K562 (cell line): ENCODE data around the gene IFNGR1. TPM values are rescaled to one million over a fixed set of nuclear protein-coding genes. Genes with fewer than 3 reads are reported as not detected.

Source experiments
- CEBPB ChIP-seq: fragments of 450-650 bp; IDR thresholded peaks from 2 replicates; pipeline ENCODE4 v1.6.1; 2016; ENCODE audit warnings: missing genetic modification characterization, missing compliant biosample characterization
- EHMT2 ChIP-seq: fragments of 450-650 bp; IDR thresholded peaks from 2 replicates; pipeline ENCODE4 v1.6.1; 2018; ENCODE audit warnings: antibody characterized with exemption
- FOXM1 ChIP-seq, 2 experiments: fragments of 450-650 bp in 1 of 2; sonication (generic) in 1 of 2; formaldehyde crosslinking in 1 of 2; IDR thresholded peaks; 2 replicates each; pipeline versions ENCODE4 v1.6.1 to v1.9.0; 2017 to 2022; ENCODE audit warnings: low read depth in 2 of 2, mild to moderate bottlenecking in 2 of 2, missing genetic modification reagents in 1 of 2, moderate library complexity in 1 of 2
- GABPB1 ChIP-seq: sonication (generic); formaldehyde crosslinking; IDR thresholded peaks from 2 replicates; pipeline ENCODE4 v1.8.0; 2022; ENCODE audit warnings: mild to moderate bottlenecking, missing genetic modification reagents
- GATA2 ChIP-seq: sonication (generic); formaldehyde crosslinking; IDR thresholded peaks from 2 replicates; pipeline ENCODE4 v1.4.0; 2020; ENCODE audit warnings: mild to moderate bottlenecking, missing genetic modification reagents
- HSF4 ChIP-seq: fragments of 250-450 bp; sonication (Bioruptor Pico); IDR thresholded peaks from 2 replicates; pipeline ENCODE4 v2.1.2; 2022; ENCODE audit warnings: mild to moderate bottlenecking, moderate library complexity, borderline replicate concordance
- JUND ChIP-seq, 2 experiments: IDR thresholded peaks; 2 replicates in 1 of 2; 3 replicates in 1 of 2; pipeline ENCODE4 v1.6.1; 2011; ENCODE audit warnings: borderline replicate concordance in 2 of 2, low read depth in 2 of 2, low read length in 2 of 2, improper control_type of control experiment in 1 of 2, missing biosample characterization in 1 of 2, missing genetic modification characterization in 1 of 2, missing genetic modification reagents in 1 of 2
- MAX ChIP-seq: sonication (generic); formaldehyde crosslinking; IDR thresholded peaks from 2 replicates; pipeline ENCODE4 v1.9.0; 2022; ENCODE audit warnings: mild to moderate bottlenecking, missing genetic modification reagents
- MYBL2 ChIP-seq, 2 experiments: fragments of 450-650 bp in 1 of 2; sonication (generic) in 1 of 2; formaldehyde crosslinking in 1 of 2; IDR thresholded peaks; 2 replicates each; pipeline versions ENCODE4 v1.6.1 to v1.8.1; 2017 to 2022; ENCODE audit warnings: borderline replicate concordance in 1 of 2, inconsistent platforms in 1 of 2, low read depth in 1 of 2, mild to moderate bottlenecking in 1 of 2, missing genetic modification reagents in 1 of 2, moderate library complexity in 1 of 2
- NFXL1 ChIP-seq: fragments of 450-650 bp; formaldehyde crosslinking; IDR thresholded peaks from 2 replicates; pipeline ENCODE4 v1.4.0; 2021; ENCODE audit warnings: mild to moderate bottlenecking
- PBX2 ChIP-seq, 2 experiments: IDR thresholded peaks in 1 of 2; conservative IDR thresholded peaks in 1 of 2; 2 replicates each; pipeline ENCODE4 v1.6.1; 2016; ENCODE audit warnings: low read depth in 2 of 2, mild to moderate bottlenecking in 1 of 2, missing compliant biosample characterization in 1 of 2, missing genetic modification characterization in 1 of 2, moderate library complexity in 1 of 2
- RAD51 ChIP-seq: fragments of 450-650 bp; IDR thresholded peaks from 2 replicates; pipeline ENCODE4 v1.7.1; 2016; ENCODE audit warnings: low read depth, mild to moderate bottlenecking, borderline replicate concordance
- SMARCA5 ChIP-seq: fragments of 450-650 bp; IDR thresholded peaks from 2 replicates; pipeline ENCODE4 v1.6.1; 2016
- SPI1 ChIP-seq: IDR thresholded peaks from 2 replicates; pipeline ENCODE4 v1.6.1; 2011; ENCODE audit warnings: low read depth, low read length, control low read depth, borderline replicate concordance
- ZBTB26 ChIP-seq: fragments of 450-650 bp; formaldehyde crosslinking; IDR thresholded peaks from 2 replicates; pipeline ENCODE4 v1.4.0; 2022; ENCODE audit warnings: missing genetic modification characterization
- ZBTB34 ChIP-seq: fragments of 250-450 bp; sonication (Bioruptor Pico); IDR thresholded peaks from 2 replicates; pipeline ENCODE4 v1.8.0; 2021; ENCODE audit warnings: mild to moderate bottlenecking, moderate library complexity
- ZNF175 ChIP-seq: fragments of 200-800 bp; sonication (Bioruptor generic); IDR thresholded peaks from 2 replicates; pipeline ENCODE4 v1.6.1; 2016; ENCODE audit warnings: low read depth, mild to moderate bottlenecking, missing genetic modification characterization, missing compliant biosample characterization
- ZNF511 ChIP-seq: sonication (generic); formaldehyde crosslinking; IDR thresholded peaks from 2 replicates; pipeline ENCODE4 v1.8.0; 2022; ENCODE audit warnings: mild to moderate bottlenecking, missing genetic modification reagents
- ZNF644 ChIP-seq: fragments of 200-800 bp; sonication (Bioruptor generic); IDR thresholded peaks from 2 replicates; pipeline ENCODE4 v1.6.1; 2016; ENCODE audit warnings: low read depth, missing genetic modification characterization, missing compliant biosample characterization
- polyA plus RNA-seq, 8 experiments: library from polyadenylated mRNA; depleted of rRNA in 4 of 8; stranded (reverse) in 5 of 8; unstranded in 3 of 8; fragments of >200 nt; fragmentation: Nextera tagmentation in 2 of 8; fragmentation: Illumina TruSeq in 1 of 8; extraction: Ambion mirVana in 2 of 8; extraction: Trizol in 1 of 8; gene quantifications; 2 replicates each; pipeline versions ENCODE4 v1.2.1 to v1.2.3, GENCODE V29; 2011 to 2014; ENCODE audit warnings: inconsistent platforms in 1 of 8, missing spikeins in 1 of 8
- total RNA-seq, 7 experiments: library from RNA; depleted of rRNA in 6 of 7; stranded (reverse); fragments of >200 nt in 6 of 7; fragmentation: Illumina TruSeq in 2 of 7; extraction: Trizol in 2 of 7; gene quantifications; 2 replicates each; pipeline versions ENCODE4 v1.2.1 to v1.2.3, GENCODE V29; 2011 to 2021; ENCODE audit warnings: low replicate concordance in 1 of 7

Gene IFNGR1
- total and polyA plus RNA-seq, 9 of the 15 experiments (the other 6 are each of a cell fraction or from before 2014, with no cell fraction given) = 14.7 to 47.0 (median 26.7) TPM

- TF ChIP-seq ZBTB34 (CRISPR knock-in tag) (no peak), RAD51 (no peak), EHMT2 (peak; percentile 86), GABPB1 (CRISPR knock-in tag) (peak; percentile 39; the same call in 1 of the 2 replicates), ZBTB26 (CRISPR knock-in tag) (peak; percentile 38; the same call in 1 of the 2 replicates), GATA2 (CRISPR knock-in tag) (peak; percentile 69), ZNF511 (CRISPR knock-in tag) (no peak), JUND (IDR thresholded peaks at IDR 0.05; ENCODE audit: borderline replicate concordance, low read depth, low read length) (peak; percentile 71), JUND (tag; IDR thresholded peaks at IDR 0.05; ENCODE audit: borderline replicate concordance, low read depth, low read length) (peak; percentile 75; the same call in 1 of the 3 replicates), FOXM1 (IDR thresholded peaks at IDR 0.05; ENCODE audit: low read depth) (peak; percentile 27; the same call in 1 of the 2 replicates), FOXM1 (CRISPR knock-in tag; IDR thresholded peaks at IDR 0.05; ENCODE audit: low read depth) (no peak), ZNF175 (peak; percentile 77; the same call in 1 of the 2 replicates), ZNF644 (tag) (peak; percentile 70; the same call in 1 of the 2 replicates), CEBPB (tag) (peak; percentile 80), MYBL2 (IDR thresholded peaks at IDR 0.05; ENCODE audit: low read depth) (peak; percentile 66), MYBL2 (CRISPR knock-in tag; IDR thresholded peaks at IDR 0.05; ENCODE audit: borderline replicate concordance) (no peak), HSF4 (CRISPR knock-in tag) (no peak), PBX2 (CRISPR knock-in tag; IDR thresholded peaks at IDR 0.05; ENCODE audit: low read depth) (no peak), PBX2 (tag; conservative IDR thresholded peaks at IDR 0.05; ENCODE audit: low read depth) (peak; percentile 86), MAX (CRISPR knock-in tag) (peak; percentile 26; the same call in 1 of the 2 replicates), NFXL1 (CRISPR knock-in tag) (0 out of 2 replicates have a peak, but pooled peaks have one; percentile 9), SPI1 (no peak), SMARCA5 (peak; percentile 46; the same call in 1 of the 2 replicates)
Observed at GRCh38 chr6:137223370-137224131, 4.4 kb upstream of the IFNGR1 start (continued).
